Skeletal muscle tissue (tissue), 4 donors: ENCODE results near the gene PLEKHG4B. TPM values are rescaled to one million over a fixed set of nuclear protein-coding genes. Genes with fewer than 3 reads are reported as not detected.
"Not testable (repeated sequence)": the region's sequence is repeated elsewhere in the genome, so short reads cannot be mapped to it uniquely, and the experiment has no call there.

Source experiments
- H3K27ac ChIP-seq: one replicate; pipeline ENCODE4 v1.7.0; 2013; ENCODE audit warnings: mild to moderate bottlenecking, low read depth, low read length, inconsistent platforms
- H3K27me3 ChIP-seq, 3 donors: one replicate each; pipeline ENCODE4 v1.7.0; 2013; ENCODE audit warnings: low read length in 3 of 3; ENCODE audit not compliant: control insufficient read depth in 3 of 3, insufficient read depth in 3 of 3
- H3K36me3 ChIP-seq, 3 donors: one replicate each; pipeline ENCODE4 v1.7.0; 2013; ENCODE audit warnings: low read length in 3 of 3; ENCODE audit not compliant: control insufficient read depth in 3 of 3, insufficient read depth in 3 of 3
- H3K4me1 ChIP-seq, 3 donors: one replicate each; pipeline ENCODE4 v1.7.0; 2013; ENCODE audit warnings: low read length in 3 of 3, mild to moderate bottlenecking in 3 of 3; ENCODE audit not compliant: control insufficient read depth in 3 of 3, insufficient read depth in 3 of 3
- H3K4me3 ChIP-seq, 3 donors: one replicate each; pipeline ENCODE4 v1.7.0; 2013; ENCODE audit warnings: low read length in 3 of 3
- H3K9ac ChIP-seq, 3 donors: one replicate each; pipeline ENCODE4 v1.7.0; 2013; ENCODE audit warnings: low read length in 3 of 3, mild to moderate bottlenecking in 3 of 3, moderate library complexity in 2 of 3, low read depth in 1 of 3
- H3K9me3 ChIP-seq, 3 donors: one replicate each; pipeline ENCODE4 v1.7.0; 2013; ENCODE audit warnings: low read length in 3 of 3; ENCODE audit not compliant: control insufficient read depth in 3 of 3
- total RNA-seq: library from RNA; depleted of rRNA; stranded (reverse); fragments of >200 nt; gene quantifications from one replicate; pipeline ENCODE4 v1.2.3, GENCODE V29; 2014
- donor health status: Osteomylitis.

PLEKHG4B gene
- total RNA-seq, 1 donor from 2014 or later: 0.52 TPM

DNA sequence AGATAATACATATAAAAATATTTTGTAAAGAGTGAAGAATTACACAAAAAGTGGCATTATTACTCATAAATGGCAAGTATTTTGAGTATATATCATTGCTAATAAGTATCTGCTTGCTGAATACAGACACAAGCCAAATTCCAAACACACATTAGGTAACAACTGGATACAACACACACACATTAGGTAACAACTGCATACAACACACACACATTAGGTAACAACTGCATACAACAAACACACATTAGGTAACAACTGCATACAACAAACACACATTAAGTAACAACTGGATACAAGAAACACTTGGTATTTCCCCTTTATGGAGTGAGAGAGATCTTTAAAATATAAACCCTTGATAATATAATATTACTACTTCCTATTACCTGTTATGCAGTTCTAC is 112.5 kb downstream of the PLEKHG4B start:
- Histone ChIP-seq H3K27ac (no peak overlapping the region), H3K4me1 (peaks cover 14 to 33% (median 17%) of the 10 kb centered on the region in 3 donors), H3K9me3 (no peaks in the 10 kb centered on the region), H3K27me3 (no peaks in the 10 kb centered on the region), H3K36me3 (peaks cover 19 to 30% (median 20%) of the 10 kb centered on the region in 3 donors), H3K4me3 (no peak overlapping the region), H3K9ac (no peak overlapping the region)

DNA sequence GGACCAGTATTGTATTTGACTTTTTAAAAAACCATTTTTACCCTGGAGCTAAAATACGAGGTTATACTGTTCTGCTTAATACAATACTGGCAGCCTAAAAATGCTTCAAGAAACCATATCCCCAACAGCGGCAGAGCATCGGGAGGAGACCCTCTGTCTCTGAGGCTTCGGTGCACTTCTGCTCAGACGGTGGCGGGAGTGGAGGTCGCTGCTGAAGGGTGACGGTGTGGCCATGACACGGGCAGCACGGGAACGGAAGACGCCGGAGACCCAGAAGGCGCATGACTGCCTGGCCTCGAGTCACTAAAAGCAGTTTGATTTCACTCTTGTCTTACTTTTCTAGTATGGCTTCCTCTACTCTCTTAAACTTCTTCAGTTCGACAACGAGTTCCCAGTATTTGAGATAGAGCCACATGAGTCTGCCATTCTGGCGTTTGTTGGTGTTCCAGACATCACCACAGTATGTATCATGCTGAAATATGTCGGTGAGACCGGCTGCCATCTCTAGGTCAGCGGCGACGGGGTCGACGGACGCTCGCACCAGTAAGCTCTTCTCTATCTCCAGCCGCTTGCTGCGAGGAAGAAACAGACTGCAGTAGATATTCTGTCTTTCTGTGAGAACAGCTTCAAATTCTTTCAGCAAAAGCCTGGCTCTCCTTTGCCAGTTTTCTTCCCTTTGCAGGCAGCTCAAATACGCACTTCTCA is 113.2 kb downstream of the PLEKHG4B start:
- no peak overlapping the region for H3K4me3 ChIP-seq
- no peaks in the 10 kb centered on the region for H3K9me3 ChIP-seq
- peaks cover 19 to 30% (median 20%) of the 10 kb centered on the region in 3 donors for H3K36me3 ChIP-seq
- no peak overlapping the region for H3K27ac ChIP-seq
- H3K4me1 ChIP-seq: peaks cover 14 to 26% (median 17%) of the 10 kb centered on the region in 3 donors
- H3K27me3 ChIP-seq: no peaks in the 10 kb centered on the region
- H3K9ac ChIP-seq: no peak overlapping the region

DNA sequence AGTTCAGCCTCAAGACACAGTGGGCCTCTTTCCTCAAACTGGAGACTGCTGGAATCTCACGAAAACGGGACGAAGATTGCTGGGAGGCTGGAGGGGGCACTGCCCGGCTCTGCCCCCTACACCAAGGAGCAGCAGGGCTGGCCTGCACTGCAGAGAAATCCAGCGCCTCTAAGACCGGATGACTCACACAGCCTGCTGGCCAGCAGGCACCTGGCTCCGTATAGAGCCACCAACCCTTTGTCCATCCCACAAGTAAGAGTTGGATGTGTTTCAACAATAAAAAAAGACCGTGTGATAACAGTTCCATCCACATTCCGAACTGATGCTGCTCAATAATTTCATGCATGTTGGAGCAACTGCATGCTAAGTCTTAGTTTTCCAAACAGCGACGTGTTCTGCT is 114.4 kb downstream of the PLEKHG4B start:
- no peaks in the 10 kb centered on the region for H3K9me3 ChIP-seq
- H3K4me1 ChIP-seq: peaks cover 13 to 19% (median 17%) of the 10 kb centered on the region in 3 donors
- peaks cover 19 to 30% (median 20%) of the 10 kb centered on the region in 3 donors for H3K36me3 ChIP-seq
- no peak overlapping the region for H3K27ac ChIP-seq
- no peaks in the 10 kb centered on the region for H3K27me3 ChIP-seq
- H3K9ac ChIP-seq: peak overlapping the region in 1 of 3 donors; percentile 46
- no peak overlapping the region for H3K4me3 ChIP-seq

DNA sequence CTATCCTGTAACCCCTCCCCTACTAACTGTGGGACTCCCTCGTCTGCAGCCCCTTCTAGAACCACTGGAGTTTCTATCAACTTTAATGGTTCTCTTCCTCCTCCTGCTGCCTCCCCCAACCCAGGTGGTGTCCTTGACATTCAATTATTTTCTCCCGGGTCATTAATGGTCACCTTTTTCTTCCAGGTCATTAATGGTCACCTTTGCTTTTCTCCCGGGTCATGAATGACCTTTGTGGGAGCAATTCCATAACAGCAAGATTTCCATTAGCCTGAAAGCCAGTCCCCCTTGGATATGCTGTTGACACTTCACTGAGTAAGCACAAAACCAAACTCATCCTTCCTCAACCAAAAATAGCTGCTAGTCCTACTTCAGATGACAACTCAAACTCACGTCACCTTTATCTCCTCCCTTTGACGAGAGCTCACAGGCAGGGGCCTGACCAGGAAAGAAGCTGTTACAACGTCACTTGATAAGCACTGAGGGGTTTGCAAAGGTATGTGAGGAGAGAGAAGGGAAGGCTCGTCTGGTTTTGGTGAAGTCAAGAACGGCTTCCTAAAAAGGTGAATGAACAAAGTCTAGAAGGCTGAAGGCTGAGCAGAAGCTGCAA is 115.1 kb downstream of the PLEKHG4B start:
- Histone ChIP-seq H3K4me3 (no peak overlapping the region), H3K9me3 (no peaks in the 10 kb centered on the region), H3K4me1 (peaks cover 13 to 19% (median 13%) of the 10 kb centered on the region in 3 donors), H3K36me3 (peaks cover 19 to 30% (median 20%) of the 10 kb centered on the region in 3 donors), H3K27me3 (no peaks in the 10 kb centered on the region), H3K9ac (no peak overlapping the region), H3K27ac (no peak overlapping the region)

DNA sequence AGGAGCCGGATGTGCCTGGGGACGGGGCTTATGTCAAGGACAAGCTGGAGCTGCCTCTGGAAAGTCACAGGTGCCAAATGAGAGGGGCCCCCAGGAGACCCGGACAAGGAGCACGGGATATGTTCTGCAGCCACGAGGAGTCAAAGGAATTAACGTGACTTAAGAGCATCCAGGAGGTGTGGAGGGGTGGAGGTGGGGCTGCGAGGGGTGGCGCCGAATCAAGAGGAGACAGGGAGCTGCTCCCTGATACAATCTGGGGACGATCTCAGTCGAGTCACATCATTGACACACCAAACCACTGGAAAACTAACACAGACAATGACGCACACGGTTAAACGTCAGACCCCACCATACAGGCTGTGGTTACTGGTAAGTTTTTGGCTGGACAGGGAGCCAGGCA is 115.6 kb downstream of the PLEKHG4B start:
- Histone ChIP-seq H3K27ac (no peak overlapping the region), H3K4me1 (peaks cover 12 to 19% (median 13%) of the 10 kb centered on the region in 3 donors), H3K9ac (no peak overlapping the region), H3K4me3 (no peak overlapping the region), H3K27me3 (no peaks in the 10 kb centered on the region), H3K9me3 (no peaks in the 10 kb centered on the region), H3K36me3 (peaks cover 19 to 30% (median 20%) of the 10 kb centered on the region in 3 donors)

DNA sequence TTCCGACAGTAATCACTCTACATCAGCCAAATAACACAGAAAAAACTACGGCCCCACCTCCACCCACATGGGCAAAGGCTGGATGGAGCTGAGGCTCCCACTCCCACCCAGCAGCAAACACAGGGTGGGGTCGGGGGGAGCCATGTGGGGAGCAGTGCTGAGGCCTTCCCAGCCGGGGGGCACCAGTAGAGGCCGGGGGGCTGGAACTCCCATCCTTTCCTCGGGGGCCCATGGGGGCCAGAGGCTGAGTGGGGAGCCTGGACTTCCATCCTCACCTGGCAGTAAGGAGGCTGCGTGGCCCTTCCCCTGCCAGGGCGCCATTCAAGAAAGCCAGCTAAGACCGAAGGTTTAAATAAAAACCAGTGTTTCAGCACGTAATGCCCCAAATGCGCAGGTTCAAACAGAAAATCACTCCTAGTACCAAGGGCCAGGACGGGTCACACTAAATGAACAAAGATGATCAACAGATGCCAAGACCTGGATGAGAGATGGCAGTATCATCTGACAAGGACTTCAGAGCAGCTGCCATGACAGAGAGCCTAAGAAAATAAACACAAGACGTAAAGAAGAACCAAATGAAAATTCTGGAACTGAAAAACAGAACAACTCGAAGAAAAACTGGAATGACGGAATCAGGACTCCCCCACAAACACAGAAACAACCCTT is 116.6 kb downstream of the PLEKHG4B start:
- Histone ChIP-seq H3K9ac (no peak overlapping the region), H3K36me3 (peaks cover 15 to 28% (median 19%) of the 10 kb centered on the region in 3 donors), H3K4me3 (no peak overlapping the region), H3K27ac (no peak overlapping the region), H3K9me3 (no peaks in the 10 kb centered on the region), H3K27me3 (no peaks in the 10 kb centered on the region), H3K4me1 (peaks cover 12 to 19% (median 13%) of the 10 kb centered on the region in 3 donors)

DNA sequence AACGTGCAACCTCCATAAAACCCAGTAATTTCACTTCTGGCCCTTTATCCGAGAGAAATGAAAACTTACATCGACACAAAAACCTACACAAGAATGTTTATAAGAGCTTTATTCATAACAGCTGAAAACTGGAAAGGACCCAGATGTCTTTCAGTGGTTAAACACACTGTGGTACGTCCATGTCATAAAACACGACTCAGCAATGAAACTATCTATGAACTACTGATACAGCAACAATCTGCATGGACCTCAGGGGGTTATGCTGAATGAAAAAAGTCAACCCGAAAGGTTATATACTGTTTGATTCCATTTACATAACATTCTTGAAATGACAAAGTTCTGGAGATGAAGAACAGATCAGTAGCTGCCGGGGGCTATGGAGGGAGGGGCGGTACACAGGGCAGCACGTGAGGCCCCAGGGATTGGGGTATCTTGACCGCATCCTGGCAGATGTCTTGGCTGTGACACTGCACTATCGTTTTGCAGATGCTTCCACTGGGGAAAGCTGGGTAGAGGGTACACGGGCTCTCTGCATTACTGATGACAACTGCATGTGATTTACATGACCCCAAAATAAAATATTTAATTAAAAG is 121.9 kb downstream of the PLEKHG4B start:
- Histone ChIP-seq H3K27me3 (no peaks in the 10 kb centered on the region), H3K9ac (no peak overlapping the region), H3K9me3 (no peaks in the 10 kb centered on the region), H3K36me3 (peaks cover 2 to 8% (median 7%) of the 10 kb centered on the region in 3 donors), H3K4me1 (peaks cover 0 to 6% (median 4%) of the 10 kb centered on the region in 3 donors), H3K27ac (no peak overlapping the region), H3K4me3 (no peak overlapping the region)

DNA sequence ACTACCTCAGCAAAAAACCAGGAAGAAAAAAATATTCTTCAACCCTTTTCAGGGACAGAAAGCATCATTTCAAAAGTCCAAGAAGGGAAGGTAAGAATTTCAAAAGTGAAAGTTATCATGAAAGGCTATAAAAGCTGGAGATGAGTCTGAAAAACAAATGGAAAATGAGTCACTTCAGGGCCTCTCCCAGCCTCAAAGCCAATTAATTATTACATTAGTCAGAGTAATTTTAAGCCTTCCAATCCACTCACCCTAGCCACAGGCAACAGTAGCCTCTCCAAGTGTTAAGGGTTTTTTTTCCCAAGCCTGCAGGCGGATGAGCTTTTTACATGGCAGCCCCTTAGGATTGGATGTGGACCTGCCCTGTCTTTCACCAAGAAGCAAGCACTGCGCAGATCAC is 123.3 kb downstream of the PLEKHG4B start:
- not testable (repeated sequence) for H3K9me3 ChIP-seq, H3K27ac ChIP-seq, H3K4me3 ChIP-seq, H3K27me3 ChIP-seq, H3K9ac ChIP-seq, H3K36me3 ChIP-seq
- peaks cover 11 to 18% (median 12%) of the 10 kb centered on the region in 3 donors for H3K4me1 ChIP-seq

DNA sequence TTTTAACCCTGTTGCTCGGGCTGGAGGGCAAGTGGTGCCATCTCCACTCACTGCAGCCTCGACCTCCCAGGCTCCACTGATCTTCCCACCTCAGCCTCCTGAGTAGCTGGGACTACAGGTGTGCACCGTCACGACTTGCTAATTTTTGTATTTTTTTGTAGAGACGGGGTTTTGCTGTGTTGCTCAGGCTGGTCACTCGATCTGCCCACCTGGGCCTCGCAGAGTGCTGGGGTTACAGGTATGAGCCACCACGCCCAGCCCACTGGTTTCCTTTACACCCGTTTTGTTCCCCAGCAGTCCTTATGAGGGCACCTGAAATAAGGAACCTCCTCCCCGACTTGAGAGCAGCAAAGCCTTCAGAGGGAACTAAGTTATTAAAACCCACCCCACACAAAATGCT is 124.1 kb downstream of the PLEKHG4B start:
- not testable (repeated sequence) for H3K9me3 ChIP-seq, H3K4me3 ChIP-seq, H3K9ac ChIP-seq, H3K36me3 ChIP-seq, H3K27me3 ChIP-seq, H3K27ac ChIP-seq
- H3K4me1 ChIP-seq: peaks cover 12 to 24% (median 16%) of the 10 kb centered on the region in 3 donors
